Right lobe of liver (tissue), 6 donors: Measurements from ENCODE around the gene FGF2. TPM values are rescaled to one million over a fixed set of nuclear protein-coding genes. Genes with fewer than 3 reads are reported as not detected.

Experiments used
- ATAC-seq, 4 donors: fragments of 200-7000 bp; cut with Tn5 transposase; one replicate each; pipeline ENCODE4 v1.9.1; 2020; ENCODE audit warnings: mild to moderate bottlenecking in 4 of 4, moderate library complexity in 4 of 4
- DNase-seq, 3 donors: peaks; one replicate each; pipeline ENCODE4 v3.0.0-alpha.2; 2020
- H3K27ac ChIP-seq, 3 donors: fragments of 200-600 bp; one replicate each; pipeline ENCODE4 v1.8.0; 2022
- H3K27me3 ChIP-seq, 2 donors: fragments of 200-600 bp; one replicate each; pipeline ENCODE4 v1.8.0; 2022
- H3K36me3 ChIP-seq, 4 donors: fragments of 200-600 bp; sonication (generic) in 1 of 4; one replicate each; pipeline versions ENCODE4 v1.5.1 to v1.8.0; 2017 to 2022; ENCODE audit warnings: control low read depth in 1 of 4
- H3K4me1 ChIP-seq, 4 donors: fragments of 200-600 bp; sonication (generic) in 1 of 4; one replicate each; pipeline versions ENCODE4 v1.5.1 to v1.8.0; 2017 to 2022; ENCODE audit warnings: control low read depth in 1 of 4
- H3K4me3 ChIP-seq, 3 donors: fragments of 200-600 bp; one replicate each; pipeline ENCODE4 v1.8.0; 2022
- H3K9me3 ChIP-seq, 4 donors: fragments of 200-600 bp; sonication (generic) in 1 of 4; one replicate each; pipeline versions ENCODE4 v1.5.1 to v1.8.0; 2017 to 2022; ENCODE audit warnings: control low read depth in 1 of 4
- POLR2A ChIP-seq: fragments of 450-650 bp; IDR thresholded peaks from one replicate; pipeline ENCODE4 v1.6.1; 2017; ENCODE audit warnings: antibody characterized with exemption, mild to moderate bottlenecking
- WGBS: methylation state at CpG from one replicate; pipeline ENCODE4 v1.1.6; 2018; ENCODE audit warnings: low coverage, low lambda C conversion rate; ENCODE audit not compliant: insufficient coverage; ENCODE audit errors: missing lambda C conversion rate; 5-methylcytosine and 5-hydroxymethylcytosine counted together
- intact Hi-C, 2 donors: fragments of 100-400 bp; cut with DNase I; formaldehyde crosslinking; loops; one replicate each; pipeline versions ENCODE4 v1.11.2 to v1.14.1; 2022
- total RNA-seq, 6 experiments: library from RNA; depleted of rRNA in 2 of 6; stranded (reverse); fragments of >200 nt in 2 of 6; fragmentation: NEBNext Ultra II Directional in 3 of 6; extraction: Animal tissue kit (Norgen Biotek cat#: 25700) in 3 of 6; gene quantifications; one replicate each; pipeline versions ENCODE4 v1.1.0 to v1.2.4, GENCODE V29; 2016 to 2023
- TF ChIP-seq, protein P1 (sequence below), 4 donors: fragments of 200-600 bp in 3 of 4; fragments of 450-650 bp in 1 of 4; IDR thresholded peaks; one replicate each; pipeline versions ENCODE4 v1.5.1 to v1.8.0; 2016 to 2022; ENCODE audit warnings: antibody characterized with exemption in 4 of 4, mild to moderate bottlenecking in 2 of 4
- donor health status: DM: no; HTN: yes; CAD: no.
- donor health status: DM: no; HTN: no; CAD: no.
- donor health status: DM: no; HTN: no; CAD: no.
- donor health status: DM: no; HTN: yes; CAD: no.
- donor health status: DM: no; HTN: yes; CAD: no.

Gene FGF2
- total RNA-seq, 6 experiments from 2014 or later = 0.88 to 1.6 (median 1.1) TPM

- Histone ChIP-seq H3K27me3 (no peaks in the 10 kb centered on the region), H3K36me3 (no peaks in the 10 kb centered on the region), H3K9me3 (no peaks in the 10 kb centered on the region), H3K4me3 (no peak overlapping the region), H3K27ac (no peak overlapping the region), H3K4me1 (peaks cover 0 to 22% (median 7%) of the 10 kb centered on the region in 4 donors)
- DNase-seq = no peak
- 88% methylated on average over 1 of the region's 2 CpGs for WGBS
- intact Hi-C loops = no loop called here
- no peak for TF ChIP-seq POLR2A
- TF ChIP-seq, protein P1, sequence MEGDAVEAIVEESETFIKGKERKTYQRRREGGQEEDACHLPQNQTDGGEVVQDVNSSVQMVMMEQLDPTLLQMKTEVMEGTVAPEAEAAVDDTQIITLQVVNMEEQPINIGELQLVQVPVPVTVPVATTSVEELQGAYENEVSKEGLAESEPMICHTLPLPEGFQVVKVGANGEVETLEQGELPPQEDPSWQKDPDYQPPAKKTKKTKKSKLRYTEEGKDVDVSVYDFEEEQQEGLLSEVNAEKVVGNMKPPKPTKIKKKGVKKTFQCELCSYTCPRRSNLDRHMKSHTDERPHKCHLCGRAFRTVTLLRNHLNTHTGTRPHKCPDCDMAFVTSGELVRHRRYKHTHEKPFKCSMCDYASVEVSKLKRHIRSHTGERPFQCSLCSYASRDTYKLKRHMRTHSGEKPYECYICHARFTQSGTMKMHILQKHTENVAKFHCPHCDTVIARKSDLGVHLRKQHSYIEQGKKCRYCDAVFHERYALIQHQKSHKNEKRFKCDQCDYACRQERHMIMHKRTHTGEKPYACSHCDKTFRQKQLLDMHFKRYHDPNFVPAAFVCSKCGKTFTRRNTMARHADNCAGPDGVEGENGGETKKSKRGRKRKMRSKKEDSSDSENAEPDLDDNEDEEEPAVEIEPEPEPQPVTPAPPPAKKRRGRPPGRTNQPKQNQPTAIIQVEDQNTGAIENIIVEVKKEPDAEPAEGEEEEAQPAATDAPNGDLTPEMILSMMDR (IDR thresholded peaks at IDR 0.05) = no peak
- ATAC-seq = peak in 2 of 4 donors; percentile 32 to 47
These were observed 71.9 kb downstream of the FGF2 start for GRCh38 chr4:122898370-122899150.

DNA sequence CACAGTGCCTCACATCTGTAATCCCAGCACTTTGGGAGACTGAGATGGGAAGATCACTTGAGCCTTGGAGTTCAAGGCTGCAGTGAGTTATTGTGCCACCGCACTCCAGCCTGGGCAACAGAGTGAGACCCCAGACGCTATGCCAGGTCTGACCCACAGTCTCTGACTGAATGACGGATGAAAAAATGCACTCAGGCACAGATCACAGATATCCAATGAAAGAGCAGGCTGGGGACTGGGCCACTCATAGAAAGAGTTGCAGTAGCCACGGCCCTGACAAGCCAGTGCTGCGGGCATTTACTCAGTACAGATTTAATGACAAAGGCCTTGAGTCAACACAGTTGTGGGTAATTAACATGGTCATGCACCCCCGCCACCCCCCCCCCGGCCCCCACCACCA is 73.1 kb downstream of the FGF2 start:
- H3K9me3 ChIP-seq = no peaks in the 10 kb centered on the region
- H3K4me1 ChIP-seq = peaks cover 0 to 17% (median 7%) of the 10 kb centered on the region in 4 donors
- H3K27ac ChIP-seq = no peak overlapping the region
- 100% methylated on average over 5 of the region's 7 CpGs for WGBS
- no peak overlapping the region for H3K4me3 ChIP-seq
- intact Hi-C loops = no loop called here
- TF ChIP-seq, protein P1 (IDR thresholded peaks at IDR 0.05) = no peak
- TF ChIP-seq POLR2A = no peak
- H3K36me3 ChIP-seq = no peaks in the 10 kb centered on the region
- H3K27me3 ChIP-seq = no peaks in the 10 kb centered on the region
- DNase-seq (no peak), ATAC-seq (no peak)

DNA sequence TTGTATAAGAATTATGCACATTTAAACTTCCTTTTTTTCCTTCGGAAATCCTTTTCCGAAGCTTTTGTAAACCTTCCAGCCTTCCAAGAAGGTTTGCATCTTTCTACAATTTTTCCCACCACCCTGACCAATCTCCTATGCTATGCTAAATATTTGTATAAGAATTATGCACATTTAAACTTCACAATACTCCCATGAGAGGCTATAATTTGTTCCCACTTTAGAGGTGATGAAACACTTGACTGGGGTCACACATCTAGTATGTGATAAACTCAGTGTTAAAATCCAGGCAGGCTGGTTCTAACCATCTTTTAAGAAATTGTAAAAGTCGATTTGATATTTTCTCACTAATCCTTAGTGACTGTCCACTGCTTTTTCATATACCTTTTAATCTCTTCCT is 73.7 kb downstream of the FGF2 start:
- H3K9me3 ChIP-seq = no peaks in the 10 kb centered on the region
- no peak overlapping the region for H3K27ac ChIP-seq
- peaks cover 0 to 11% (median 4%) of the 10 kb centered on the region in 4 donors for H3K4me1 ChIP-seq
- TF ChIP-seq, protein P1 (IDR thresholded peaks at IDR 0.05) = no peak
- no peak for TF ChIP-seq POLR2A
- H3K36me3 ChIP-seq = no peaks in the 10 kb centered on the region
- 92% methylated on average over 3 of the region's 3 CpGs for WGBS
- DNase-seq (no peak), ATAC-seq (no peak)
- intact Hi-C loops = no loop called here
- H3K4me3 ChIP-seq = no peak overlapping the region
- no peaks in the 10 kb centered on the region for H3K27me3 ChIP-seq

DNA sequence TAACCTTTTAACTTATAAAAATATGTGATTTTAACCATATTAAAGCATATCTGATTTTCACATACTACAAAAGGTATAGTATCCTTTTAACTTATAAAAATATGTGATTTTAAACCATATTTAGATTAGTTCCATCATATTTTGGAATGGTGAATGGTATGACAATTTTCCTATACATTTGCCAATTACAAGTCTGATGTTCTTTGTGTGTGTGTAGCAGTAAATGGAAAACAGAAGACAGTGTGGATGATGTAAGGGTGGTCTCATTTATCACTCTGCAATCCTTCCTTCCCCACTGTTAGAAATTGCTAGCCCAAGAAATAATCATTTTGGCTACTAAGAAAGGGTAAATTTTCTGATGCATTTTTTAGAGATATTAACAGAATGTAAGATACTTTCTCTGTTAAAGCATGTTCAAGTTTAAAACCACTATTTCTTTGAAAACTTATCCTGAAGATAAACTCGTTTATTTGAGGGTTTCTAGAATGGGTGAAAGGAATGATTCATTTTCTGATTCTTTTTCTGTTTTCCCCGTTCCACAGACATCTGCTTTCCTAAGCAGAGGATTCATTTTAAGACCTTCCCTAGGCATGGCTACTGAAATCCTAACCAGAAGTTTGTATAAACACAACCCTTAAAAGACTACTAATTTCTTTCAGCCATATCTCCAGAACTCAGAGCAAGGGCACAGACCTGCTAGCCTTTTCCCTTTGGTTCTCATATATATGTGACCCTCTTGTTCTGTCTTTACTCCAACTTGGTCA is 74.8 kb downstream of the FGF2 start:
- intact Hi-C loops = no loop called here
- Histone ChIP-seq H3K36me3 (no peaks in the 10 kb centered on the region), H3K4me1 (peaks cover 0 to 4% (median under 1%) of the 10 kb centered on the region in 4 donors), H3K27ac (no peak overlapping the region), H3K9me3 (no peaks in the 10 kb centered on the region), H3K27me3 (no peaks in the 10 kb centered on the region), H3K4me3 (no peak overlapping the region)
- TF ChIP-seq, protein P1 (IDR thresholded peaks at IDR 0.05) = no peak
- no peak for TF ChIP-seq POLR2A
- DNase-seq = no peak
- ATAC-seq = no peak
- 69% methylated on average over 2 of the region's 2 CpGs for WGBS
